Mesenchymal stem cell (in vitro differentiated cells and primary cell): ENCODE data around the gene EMID1.
A peak's percentile ranks its signal among the peaks of the same experiment; 100 is the strongest.

ENCODE experiments used
- DNase-seq: peaks from one replicate; pipeline ENCODE4 v3.0.0-alpha.2; 2013
- H2AFZ ChIP-seq: one replicate; pipeline ENCODE4 v1.6.1; 2013; ENCODE audit warnings: low read depth, mild to moderate bottlenecking, control low read depth, inconsistent platforms, low read length, moderate library complexity
- H2AK5ac ChIP-seq: 2 replicates; pipeline ENCODE4 v1.6.1; 2013; ENCODE audit warnings: low read length, moderate library complexity, mild to moderate bottlenecking, inconsistent platforms; ENCODE audit not compliant: severe bottlenecking
- H2BK120ac ChIP-seq: one replicate; pipeline ENCODE4 v1.6.1; 2013; ENCODE audit warnings: low read depth, mild to moderate bottlenecking, inconsistent platforms, low read length, moderate library complexity
- H2BK12ac ChIP-seq, 2 experiments: one replicate each; pipeline ENCODE4 v1.6.1; 2013; ENCODE audit warnings: inconsistent platforms in 2 of 2, low read length in 2 of 2, mild to moderate bottlenecking in 2 of 2, moderate library complexity in 2 of 2, control low read depth in 1 of 2
- H2BK15ac ChIP-seq: one replicate; pipeline ENCODE4 v1.6.1; 2013; ENCODE audit warnings: mild to moderate bottlenecking, low read depth, inconsistent platforms; ENCODE audit not compliant: poor library complexity, severe bottlenecking
- H2BK5ac ChIP-seq: 2 replicates; pipeline ENCODE4 v1.6.1; 2013; ENCODE audit warnings: low read depth, mild to moderate bottlenecking, low read length, control low read depth, inconsistent platforms; ENCODE audit not compliant: poor library complexity, severe bottlenecking
- H3K14ac ChIP-seq, 2 experiments: one replicate each; pipeline ENCODE4 v1.6.1; 2013; ENCODE audit warnings: inconsistent platforms in 2 of 2, low read length in 2 of 2, control low read depth in 1 of 2, mild to moderate bottlenecking in 1 of 2, moderate library complexity in 1 of 2
- H3K18ac ChIP-seq, 2 experiments: one replicate each; pipeline ENCODE4 v1.6.1; 2013; ENCODE audit warnings: inconsistent platforms in 2 of 2, low read length in 2 of 2, control low read depth in 1 of 2, low read depth in 1 of 2, mild to moderate bottlenecking in 1 of 2
- H3K23ac ChIP-seq, 2 experiments: one replicate each; pipeline ENCODE4 v1.6.1; 2013; ENCODE audit warnings: inconsistent platforms in 2 of 2, low read length in 2 of 2, mild to moderate bottlenecking in 2 of 2, moderate library complexity in 2 of 2, control low read depth in 1 of 2
- H3K27ac ChIP-seq: 2 replicates; pipeline ENCODE4 v1.5.1; 2013; ENCODE audit warnings: mild to moderate bottlenecking, moderate library complexity, low read length, control low read depth, inconsistent platforms; ENCODE audit not compliant: poor library complexity, severe bottlenecking
- H3K27me3 ChIP-seq, 2 experiments: 2 replicates each; pipeline versions ENCODE4 v1.6.1 to v1.7.0; 2013; ENCODE audit warnings: low read length in 2 of 2, mild to moderate bottlenecking in 2 of 2, moderate library complexity in 2 of 2, control low read depth in 1 of 2, inconsistent platforms in 1 of 2; ENCODE audit not compliant: control insufficient read depth in 1 of 2, insufficient read depth in 1 of 2
- H3K36me3 ChIP-seq, 2 experiments: 2 replicates each; pipeline versions ENCODE4 v1.6.1 to v1.7.0; 2013; ENCODE audit warnings: low read length in 2 of 2, control low read depth in 1 of 2, inconsistent platforms in 1 of 2, low read depth in 1 of 2, mild to moderate bottlenecking in 1 of 2; ENCODE audit not compliant: insufficient read depth in 2 of 2, control insufficient read depth in 1 of 2
- H3K4ac ChIP-seq, 2 experiments: one replicate each; pipeline ENCODE4 v1.6.1; 2013; ENCODE audit warnings: inconsistent platforms in 2 of 2, low read length in 2 of 2, mild to moderate bottlenecking in 2 of 2, moderate library complexity in 2 of 2, control low read depth in 1 of 2, low read depth in 1 of 2
- H3K4me1 ChIP-seq: 2 replicates; pipeline ENCODE4 v1.6.1; 2013; ENCODE audit warnings: low read depth, low read length, control low read depth; ENCODE audit not compliant: control insufficient read depth, insufficient read depth
- H3K4me2 ChIP-seq: 2 replicates; pipeline ENCODE4 v1.6.1; 2013; ENCODE audit warnings: low read length, mild to moderate bottlenecking, inconsistent platforms; ENCODE audit not compliant: poor library complexity, severe bottlenecking
- H3K4me3 ChIP-seq, 2 experiments: 2 replicates each; pipeline versions ENCODE4 v1.5.1 to v1.7.0; 2013; ENCODE audit warnings: low read length in 2 of 2, mild to moderate bottlenecking in 2 of 2, control low read depth in 1 of 2, low read depth in 1 of 2; ENCODE audit not compliant: insufficient read depth in 1 of 2
- H3K79me1 ChIP-seq: replicated peaks from 2 replicates; pipeline ENCODE4 v1.6.1; 2013; ENCODE audit warnings: mild to moderate bottlenecking, control low read depth, low read length, inconsistent platforms; ENCODE audit not compliant: poor library complexity, severe bottlenecking
- H3K9ac ChIP-seq: 2 replicates; pipeline ENCODE4 v1.7.0; 2013; ENCODE audit warnings: mild to moderate bottlenecking, low read length, moderate library complexity
- H3K9me3 ChIP-seq: 2 replicates; pipeline ENCODE4 v1.7.0; 2013; ENCODE audit warnings: mild to moderate bottlenecking, low read length; ENCODE audit not compliant: control insufficient read depth
- H4K8ac ChIP-seq: one replicate; pipeline ENCODE4 v1.6.1; 2013; ENCODE audit warnings: inconsistent platforms, mild to moderate bottlenecking, low read length, moderate library complexity
- H4K91ac ChIP-seq: one replicate; pipeline ENCODE4 v1.6.1; 2013; ENCODE audit warnings: mild to moderate bottlenecking, low read length, inconsistent platforms
- WGBS: methylation state at CpG from one replicate; pipeline ENCODE4 v1.1.7; 2013; ENCODE audit warnings: mixed read lengths; 5-methylcytosine and 5-hydroxymethylcytosine counted together

Gene EMID1

GRCh38 chr22:29263791-29264276, 58.1 kb downstream of the EMID1 start:
- Histone ChIP-seq H3K9me3 (no peaks in the 10 kb centered on the region), H4K8ac (no peak overlapping the region), H3K27ac (no peak overlapping the region), H3K4me2 (no peak overlapping the region), H2AFZ (no peak overlapping the region), H2AK5ac (no peak overlapping the region), H3K79me1 (peaks cover 19% of the 10 kb centered on the region), H2BK120ac (no peak overlapping the region), H2BK12ac (no peak overlapping the region), H4K91ac (peak overlapping the region; percentile 74), H2BK5ac (no peak overlapping the region), H3K18ac (no peak overlapping the region), H3K4me1 (peaks cover 13% of the 10 kb centered on the region), H3K4me3 (peak overlapping the region in 1 of 2 experiments; percentile 26), H3K14ac (no peak overlapping the region), H3K9ac (no peak overlapping the region), H2BK15ac (no peak overlapping the region), H3K27me3 (no peaks in the 10 kb centered on the region), H3K36me3 (peaks cover 31 to 44% of the 10 kb centered on the region in 2 experiments), H3K4ac (no peak overlapping the region), H3K23ac (no peak overlapping the region)
- WGBS: 95% methylated on average over 13 of the region's 14 CpGs
- no peak for DNase-seq

GRCh38 chr22:29265305-29265704, 59.6 kb downstream of the EMID1 start:
- Histone ChIP-seq H3K4me1 (peaks cover 13% of the 10 kb centered on the region), H3K9ac (peak overlapping the region; percentile 97), H2BK12ac (no peak overlapping the region), H2BK15ac (no peak overlapping the region), H3K36me3 (peaks cover 29 to 33% of the 10 kb centered on the region in 2 experiments), H3K4ac (peak overlapping the region in 1 of 2 experiments; percentile 46), H3K27ac (no peak overlapping the region), H4K91ac (no peak overlapping the region), H2AFZ (no peak overlapping the region), H3K4me3 (no peak overlapping the region), H3K27me3 (no peaks in the 10 kb centered on the region), H2BK5ac (no peak overlapping the region), H3K4me2 (no peak overlapping the region), H3K18ac (no peak overlapping the region), H3K79me1 (peaks cover 19% of the 10 kb centered on the region), H2BK120ac (no peak overlapping the region), H3K9me3 (no peaks in the 10 kb centered on the region), H3K14ac (no peak overlapping the region), H2AK5ac (no peak overlapping the region), H3K23ac (no peak overlapping the region), H4K8ac (no peak overlapping the region)
- DNase-seq: no peak
- WGBS: 97% methylated on average over 5 of the region's 7 CpGs

- H3K9me3 ChIP-seq: no peaks in the 10 kb centered on the region
- peak overlapping the region in 1 of 2 experiments; percentile 95 for H3K4me3 ChIP-seq
- H2BK5ac ChIP-seq: no peak overlapping the region
- no peak overlapping the region for H2BK120ac ChIP-seq
- peak overlapping the region; percentile 97 for H3K9ac ChIP-seq
- no peak overlapping the region for H3K18ac ChIP-seq
- peaks cover 19% of the 10 kb centered on the region for H3K79me1 ChIP-seq
- no peak overlapping the region for H4K8ac ChIP-seq
- no peak overlapping the region for H4K91ac ChIP-seq
- H3K4ac ChIP-seq: no peak overlapping the region
- peak overlapping the region; percentile 36 for H2AK5ac ChIP-seq
- H3K4me2 ChIP-seq: no peak overlapping the region
- H3K23ac ChIP-seq: peak overlapping the region in 1 of 2 experiments; percentile 56
- DNase-seq: no peak
- no peak overlapping the region for H3K27ac ChIP-seq
- no peak overlapping the region for H2BK15ac ChIP-seq
- H3K36me3 ChIP-seq: peaks cover 23 to 38% of the 10 kb centered on the region in 2 experiments
- no peak overlapping the region for H2AFZ ChIP-seq
- H2BK12ac ChIP-seq: peak overlapping the region in 1 of 2 experiments; percentile 21
- H3K27me3 ChIP-seq: no peaks in the 10 kb centered on the region
- peaks cover 13% of the 10 kb centered on the region for H3K4me1 ChIP-seq
- H3K14ac ChIP-seq: no peak overlapping the region
- WGBS: 87% methylated on average over 4 of the region's 4 CpGs
Observed at GRCh38 chr22:29265929-29266328, 60.2 kb downstream of the EMID1 start.

- Histone ChIP-seq H2BK15ac (peak overlapping the region; percentile 65), H3K4ac (peak overlapping the region; percentile 65 to 98), H2AK5ac (peak overlapping the region; percentile 91), H3K4me2 (peak overlapping the region; percentile 91), H3K4me1 (peaks cover 13% of the 10 kb centered on the region), H3K18ac (peak overlapping the region; percentile 99), H4K8ac (peak overlapping the region; percentile 97), H3K9ac (peak overlapping the region; percentile 97), H2BK5ac (peak overlapping the region; percentile 100), H3K23ac (peak overlapping the region in 1 of 2 experiments; percentile 54), H3K14ac (peak overlapping the region in 1 of 2 experiments; percentile 72), H3K4me3 (peak overlapping the region; percentile 75 to 95), H3K27me3 (no peaks in the 10 kb centered on the region), H2AFZ (peak overlapping the region; percentile 68), H3K9me3 (no peaks in the 10 kb centered on the region), H3K27ac (peak overlapping the region; percentile 29), H3K79me1 (peaks cover 18% of the 10 kb centered on the region), H3K36me3 (peaks cover 21 to 46% of the 10 kb centered on the region in 2 experiments), H2BK12ac (peak overlapping the region; percentile 68 to 79), H4K91ac (peak overlapping the region; percentile 93), H2BK120ac (peak overlapping the region; percentile 80)
- DNase-seq: peak; percentile 47
- WGBS: 11% methylated on average over 12 of the region's 13 CpGs
Observed at GRCh38 chr22:29266564-29267461, 61.1 kb downstream of the EMID1 start.
